ENCODE results near the gene PSMD13.
"Not testable (repeated sequence)": the region's sequence is repeated elsewhere in the genome, so short reads cannot be mapped to it uniquely, and the experiment has no call there.

PSMD13 gene

DNA sequence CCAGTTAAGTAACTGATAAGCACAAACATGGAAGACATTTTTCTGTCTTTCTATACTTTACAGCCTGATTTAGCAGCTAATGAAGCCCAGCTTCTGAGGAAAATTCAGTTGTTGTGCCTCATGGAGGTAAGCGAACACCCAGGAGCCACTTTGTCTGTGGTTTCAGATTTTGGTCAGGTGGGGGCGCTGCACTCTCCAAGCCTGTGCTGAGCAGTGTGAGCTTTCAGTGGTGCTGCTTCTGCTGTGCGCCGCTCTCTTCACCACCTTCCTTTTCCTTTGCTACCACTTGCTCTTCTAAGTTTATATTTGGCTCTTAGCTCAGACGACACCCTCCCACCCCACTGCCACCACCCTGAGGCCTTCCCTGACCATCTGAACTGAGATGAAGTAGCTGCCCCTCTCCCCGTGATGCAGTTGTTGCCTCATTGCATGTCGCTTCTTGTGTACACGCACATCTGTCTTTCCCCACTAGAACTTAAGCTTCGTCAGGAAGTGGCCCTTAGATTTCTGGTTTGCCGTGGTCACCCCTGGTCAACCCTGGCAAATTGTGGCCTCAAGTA, 14.0 kb downstream of the PSMD13 start:
- DNase-seq (ENCODE audit: low spot score), result no peak

DNA sequence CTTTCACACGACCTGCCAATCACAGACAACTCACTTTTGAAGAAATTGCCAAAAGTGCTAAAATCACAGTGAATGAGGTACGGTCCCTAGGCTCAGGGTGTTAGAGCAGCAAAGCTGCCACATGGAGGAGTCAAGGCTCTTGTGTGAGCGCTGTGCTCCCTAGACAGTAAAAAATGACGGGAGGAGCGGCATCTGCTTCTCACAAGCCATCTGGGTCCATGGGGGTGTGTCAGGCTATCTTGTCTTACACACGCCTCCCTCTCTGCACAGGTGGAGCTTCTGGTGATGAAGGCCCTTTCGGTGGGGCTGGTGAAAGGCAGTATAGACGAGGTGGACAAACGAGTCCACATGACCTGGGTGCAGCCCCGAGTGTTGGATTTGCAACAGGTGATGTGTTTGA, 14.8 kb downstream of the PSMD13 start:
- no peak for DNase-seq (ENCODE audit: low spot score)

DNA sequence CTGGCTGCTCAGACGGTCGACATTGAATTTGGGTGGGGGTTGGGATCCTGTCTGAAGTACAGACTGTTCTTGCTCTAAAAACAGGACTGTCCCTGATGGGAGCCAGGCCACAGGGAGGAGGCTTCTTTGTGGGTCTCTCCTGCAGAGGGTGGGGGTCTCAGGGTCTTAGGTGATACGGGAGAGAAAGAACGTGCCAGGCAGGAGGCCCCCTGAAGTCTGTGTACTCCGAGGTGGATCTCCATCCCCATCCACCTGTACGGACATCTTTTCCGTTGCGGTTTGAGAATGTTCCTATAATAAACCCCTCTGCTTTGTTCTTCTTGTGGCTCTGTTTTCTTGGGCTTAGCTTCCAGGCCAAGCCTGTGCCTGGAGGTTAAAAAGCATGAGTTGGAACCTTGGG, 15.9 kb downstream of the PSMD13 start:
- DNase-seq (ENCODE audit: low spot score), result no peak

DNA sequence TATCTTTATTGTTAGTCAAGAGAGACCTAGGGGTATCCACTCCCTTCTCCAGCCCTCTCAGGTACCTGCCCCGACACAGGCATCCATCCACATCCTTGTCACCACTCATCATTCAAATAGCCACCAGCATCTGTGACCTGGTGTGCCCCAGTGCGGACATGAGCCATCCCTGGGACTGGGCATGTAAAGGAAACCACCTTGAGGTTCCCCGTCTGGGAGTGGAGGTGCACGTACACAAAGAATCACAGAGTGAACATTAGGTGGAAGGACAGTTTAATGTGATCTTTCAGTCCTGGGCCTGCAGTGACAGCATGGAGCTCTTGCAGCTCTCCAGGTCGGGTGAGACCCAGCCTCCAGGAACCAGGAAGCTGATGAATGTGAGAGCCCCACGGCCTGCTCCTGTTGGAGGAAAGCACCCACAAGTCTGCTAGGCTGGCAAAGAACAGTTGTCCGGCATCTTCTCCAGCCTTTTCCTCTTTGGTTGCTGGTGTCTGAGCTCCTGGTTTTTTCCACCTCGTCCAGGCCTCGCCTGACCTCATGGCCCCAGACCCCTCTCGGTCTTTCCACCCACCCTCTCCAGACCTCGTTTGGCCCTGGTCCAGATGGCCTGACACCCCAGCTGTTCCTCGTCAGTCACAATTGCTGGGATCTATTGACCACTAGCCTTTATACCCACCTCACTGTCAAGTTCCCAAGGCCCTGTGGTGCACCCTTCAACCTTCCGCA, 16.5 kb downstream of the PSMD13 start:
- DNase-seq (ENCODE audit: low spot score), result no peak

DNA sequence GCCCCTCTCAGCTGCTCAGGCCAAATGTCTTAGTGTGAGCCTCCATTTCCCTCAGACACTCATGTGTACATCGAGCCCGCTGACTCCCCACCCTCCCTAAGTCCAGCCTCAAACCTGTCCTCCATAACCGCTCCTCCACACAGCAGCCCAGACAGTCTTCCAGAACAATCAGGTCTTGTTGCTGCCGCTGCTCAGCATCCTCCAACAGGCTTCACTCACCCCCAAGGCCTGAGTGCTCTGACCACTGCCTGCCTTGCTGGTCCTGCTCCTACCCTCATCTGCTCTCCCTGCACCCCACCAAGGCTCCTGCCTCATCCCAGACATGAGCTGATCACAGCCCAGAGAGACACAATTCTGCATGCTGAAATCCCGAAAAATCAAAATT, 17.1 kb downstream of the PSMD13 start:
- no peak for DNase-seq (ENCODE audit: low spot score)

DNA sequence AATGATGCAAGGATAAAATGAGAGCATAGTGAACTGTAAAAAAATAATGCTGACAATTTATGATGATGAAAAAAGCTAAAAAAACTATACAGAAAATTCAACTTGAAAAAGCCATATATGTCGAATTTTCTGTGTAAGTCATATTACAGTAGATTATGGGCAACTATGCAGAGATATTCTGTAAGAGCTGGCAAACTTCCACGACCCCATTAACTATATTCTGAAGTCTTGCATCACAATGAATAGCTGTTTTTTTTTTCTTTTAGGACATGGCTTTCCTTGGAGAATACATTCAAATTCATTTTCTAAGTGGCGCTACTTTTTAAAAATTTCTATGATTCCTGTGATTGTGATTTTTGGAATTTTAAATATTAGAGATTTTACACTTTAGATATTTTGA, 18.4 kb downstream of the PSMD13 start:
- DNase-seq (ENCODE audit: low spot score), result no peak

DNA sequence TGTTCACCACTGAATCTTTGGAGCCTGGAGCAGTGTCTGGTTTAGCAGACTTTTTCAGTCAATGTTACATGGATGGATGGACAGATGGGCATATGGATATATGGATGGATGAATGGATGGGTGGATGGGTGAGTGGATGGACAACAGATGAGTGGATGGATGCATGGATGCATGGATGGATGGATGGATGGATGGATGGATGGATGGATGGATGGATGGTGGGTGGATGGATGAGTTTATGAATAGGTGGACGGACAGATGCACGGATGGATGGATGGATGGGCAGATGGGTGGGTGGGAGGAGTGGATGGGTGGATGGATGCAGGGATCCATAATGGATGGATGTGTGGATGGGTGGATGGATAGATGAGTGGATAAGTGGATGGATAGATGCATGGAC, 19.0 kb downstream of the PSMD13 start:
- no peak for DNase-seq (ENCODE audit: low spot score)

DNA sequence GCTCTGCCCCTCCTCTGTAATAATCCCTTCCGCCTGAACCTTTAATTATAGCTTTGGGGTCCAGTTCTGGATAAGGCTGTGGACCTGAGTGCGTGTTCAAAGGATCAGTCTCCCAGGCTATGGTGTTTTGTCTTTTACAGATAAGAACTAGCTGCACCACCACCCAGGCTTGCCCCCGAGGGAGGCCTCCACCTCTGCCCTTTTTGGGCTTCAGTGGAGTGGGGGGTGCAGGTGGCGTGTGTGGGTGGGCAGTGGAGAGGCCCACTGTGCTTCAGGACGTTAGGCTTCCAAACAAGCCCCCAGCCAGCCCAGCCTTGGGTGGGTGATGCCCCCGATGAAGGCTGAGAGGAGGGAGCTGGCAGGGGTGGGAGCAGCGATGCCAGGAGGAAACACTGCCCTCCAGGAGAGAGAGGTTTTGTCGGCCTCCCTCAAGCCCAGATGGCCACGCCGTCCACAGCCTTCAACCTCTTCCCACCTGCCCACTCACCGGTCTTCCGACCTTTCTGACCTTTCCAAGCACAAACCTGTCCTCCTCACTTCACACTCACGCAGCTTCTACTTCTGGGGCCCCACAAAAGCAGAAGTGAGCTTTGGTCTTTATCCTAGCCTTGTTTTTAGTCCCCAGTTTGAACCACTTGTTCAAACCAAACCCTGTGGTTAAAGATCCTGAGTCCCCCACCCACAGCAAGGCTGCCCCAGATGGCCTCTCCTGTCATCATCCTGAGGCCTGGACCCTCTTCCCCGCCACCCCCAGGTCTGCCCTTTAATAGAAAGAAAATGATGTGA, 20.4 kb downstream of the PSMD13 start:
- DNase-seq (ENCODE audit: low spot score), result no peak

DNA sequence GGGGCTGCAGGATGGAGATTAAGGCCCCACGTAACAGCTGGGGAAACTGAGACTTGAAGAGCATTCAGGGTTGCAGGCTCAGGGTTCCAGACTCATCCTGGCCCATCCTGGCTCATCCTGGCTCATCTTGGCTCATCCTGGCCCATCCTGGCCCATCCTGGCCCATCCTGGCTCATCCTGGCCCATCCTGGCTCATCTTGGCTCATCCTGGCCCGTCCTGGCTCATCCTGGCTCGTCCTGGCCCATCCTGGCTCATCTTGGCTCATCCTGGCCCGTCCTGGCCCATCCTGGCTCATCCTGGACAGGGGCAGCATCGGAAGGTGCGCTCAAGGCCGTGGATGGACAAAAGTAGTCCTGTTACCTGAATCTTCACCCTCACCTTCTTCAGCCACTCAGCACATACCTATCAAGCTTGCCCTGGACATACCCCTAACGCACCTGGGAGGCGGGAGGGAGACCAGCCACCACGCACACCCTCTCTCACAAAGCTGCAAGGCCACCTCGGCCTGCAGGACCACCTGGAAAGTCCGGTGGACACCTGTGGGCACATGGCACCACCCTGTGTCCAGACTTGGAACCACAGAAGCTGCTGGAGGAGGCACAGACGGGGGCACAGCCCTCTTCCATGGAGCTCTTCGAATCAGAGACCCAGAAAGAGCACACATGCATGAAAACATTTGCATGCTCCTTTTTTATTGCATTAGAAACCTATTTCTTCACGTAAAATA, 21.2 kb downstream of the PSMD13 start:
- DNase-seq (ENCODE audit: low spot score), result no peak

DNA sequence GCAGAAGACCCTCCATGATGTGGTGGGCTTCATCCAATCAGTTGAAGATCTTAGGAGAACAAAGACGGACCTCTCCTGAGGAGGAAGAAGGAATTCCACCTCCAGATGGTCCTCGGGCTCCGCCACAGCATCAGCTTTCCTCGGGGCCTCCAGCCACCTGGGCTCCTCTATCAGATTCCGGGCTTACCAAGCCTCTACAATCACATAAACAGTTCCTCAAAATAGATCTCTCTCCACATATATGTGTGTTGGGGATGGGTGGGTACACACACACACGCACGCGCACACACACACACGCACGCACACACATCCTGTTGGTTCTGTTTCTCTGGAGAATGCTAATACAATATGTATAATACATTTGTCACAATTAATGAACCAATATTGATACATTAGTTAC, 22.6 kb downstream of the PSMD13 start:
- DNase-seq (ENCODE audit: low spot score), result no peak

DNA sequence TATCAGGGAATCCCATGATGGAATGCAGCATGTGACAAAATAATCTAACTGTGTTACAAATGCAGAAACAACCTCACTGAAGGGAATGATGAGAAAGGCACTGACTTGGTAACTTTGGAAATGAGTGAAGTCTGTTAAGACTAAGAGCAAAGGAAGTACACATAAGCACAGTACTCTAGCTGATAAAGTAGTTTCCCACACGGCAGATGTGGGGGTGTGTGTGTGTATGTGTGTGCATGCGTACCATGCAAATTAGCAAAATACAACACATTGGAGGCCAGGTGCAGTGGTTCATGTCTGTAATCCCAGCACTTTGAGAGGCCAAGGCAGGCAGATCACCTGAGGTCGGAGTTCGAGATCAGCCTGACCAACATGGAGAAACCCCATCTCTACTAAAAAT, 24.8 kb downstream of the PSMD13 start:
- no peak for DNase-seq (ENCODE audit: low spot score)

DNA sequence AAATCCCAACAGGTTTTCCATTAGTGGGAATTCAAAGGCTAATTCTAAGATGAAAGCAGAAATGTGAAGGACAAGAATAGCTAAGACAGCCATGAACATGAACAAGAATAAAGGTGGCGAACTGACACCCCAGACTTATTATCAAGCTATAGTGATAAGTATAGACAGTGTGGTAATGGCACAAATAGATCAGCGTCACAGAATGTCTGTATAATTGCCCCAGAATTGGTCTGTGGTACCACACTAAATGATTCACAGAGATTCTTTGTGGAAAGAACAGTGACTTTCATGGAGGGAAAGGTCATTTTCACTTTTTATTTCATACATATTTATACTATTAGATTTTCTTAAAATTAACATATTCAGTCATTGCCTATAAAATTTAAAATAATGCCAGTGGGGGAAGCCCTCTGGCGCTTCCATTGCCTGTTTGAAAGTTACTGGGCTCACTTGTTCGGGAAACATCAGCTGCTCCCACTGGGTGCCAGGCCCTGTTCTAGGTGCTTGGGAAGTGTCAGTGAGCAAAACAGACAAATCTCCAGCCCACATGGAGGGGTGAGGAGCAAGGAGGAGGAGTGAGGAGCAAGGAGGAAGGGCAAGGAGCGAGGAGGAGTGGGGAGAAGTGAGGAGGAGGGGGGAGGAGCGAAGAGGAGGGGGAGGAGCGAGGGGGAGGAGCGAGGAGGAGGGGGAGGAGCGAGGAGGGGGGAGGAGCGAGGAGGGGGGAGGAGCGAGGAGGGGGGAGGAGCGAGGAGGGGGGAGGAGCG, 30.1 kb downstream of the PSMD13 start:
- DNase-seq (ENCODE audit: low spot score), result no peak

DNA sequence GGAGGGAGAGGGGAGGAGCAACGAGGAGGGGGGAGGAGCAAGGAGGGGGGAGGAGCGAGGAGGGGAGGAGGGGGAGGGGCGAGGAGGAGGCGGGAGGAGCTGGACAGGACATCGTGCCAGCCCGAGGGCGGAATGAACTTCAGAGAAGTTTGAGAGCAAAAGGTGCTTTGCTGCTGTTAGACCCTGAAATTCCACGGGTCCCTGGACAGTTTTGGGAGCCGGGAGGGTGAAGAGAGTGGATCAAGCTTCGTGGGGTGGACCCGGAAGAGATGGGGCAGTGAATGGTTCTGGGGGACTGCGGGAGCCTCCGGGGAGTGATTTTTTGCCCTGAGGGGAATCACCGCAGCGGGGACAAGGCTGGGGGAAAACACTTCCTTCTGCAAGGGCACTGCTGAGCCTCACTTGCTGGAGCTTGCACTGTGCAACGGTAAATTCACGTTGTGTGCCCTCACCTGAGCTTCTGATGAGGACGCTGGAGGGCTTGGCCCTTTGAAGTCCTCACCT, 30.8 kb downstream of the PSMD13 start:
- no peak for DNase-seq (ENCODE audit: low spot score)

DNA sequence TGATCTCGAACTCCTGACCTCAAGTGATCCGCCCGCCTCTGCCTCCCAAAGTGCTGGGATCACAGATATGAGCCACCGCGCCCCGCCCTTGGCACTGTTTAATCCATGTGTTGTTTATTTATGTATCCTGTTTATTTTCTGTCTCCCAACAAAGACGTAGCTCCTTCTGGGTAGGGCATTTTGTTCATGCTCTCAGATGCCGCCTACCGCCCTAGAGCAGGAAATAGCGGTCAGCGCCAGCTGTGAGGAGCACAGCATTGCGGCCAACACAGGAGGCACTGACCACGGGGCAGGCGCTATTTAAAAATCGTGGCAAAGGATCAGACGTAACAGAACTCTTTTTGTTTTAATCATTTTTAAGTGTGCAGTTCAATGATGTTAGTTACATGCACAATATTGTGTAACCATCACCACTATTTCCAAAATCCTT, 32.0 kb downstream of the PSMD13 start:
- not testable (repeated sequence) for DNase-seq (ENCODE audit: low spot score)

DNA sequence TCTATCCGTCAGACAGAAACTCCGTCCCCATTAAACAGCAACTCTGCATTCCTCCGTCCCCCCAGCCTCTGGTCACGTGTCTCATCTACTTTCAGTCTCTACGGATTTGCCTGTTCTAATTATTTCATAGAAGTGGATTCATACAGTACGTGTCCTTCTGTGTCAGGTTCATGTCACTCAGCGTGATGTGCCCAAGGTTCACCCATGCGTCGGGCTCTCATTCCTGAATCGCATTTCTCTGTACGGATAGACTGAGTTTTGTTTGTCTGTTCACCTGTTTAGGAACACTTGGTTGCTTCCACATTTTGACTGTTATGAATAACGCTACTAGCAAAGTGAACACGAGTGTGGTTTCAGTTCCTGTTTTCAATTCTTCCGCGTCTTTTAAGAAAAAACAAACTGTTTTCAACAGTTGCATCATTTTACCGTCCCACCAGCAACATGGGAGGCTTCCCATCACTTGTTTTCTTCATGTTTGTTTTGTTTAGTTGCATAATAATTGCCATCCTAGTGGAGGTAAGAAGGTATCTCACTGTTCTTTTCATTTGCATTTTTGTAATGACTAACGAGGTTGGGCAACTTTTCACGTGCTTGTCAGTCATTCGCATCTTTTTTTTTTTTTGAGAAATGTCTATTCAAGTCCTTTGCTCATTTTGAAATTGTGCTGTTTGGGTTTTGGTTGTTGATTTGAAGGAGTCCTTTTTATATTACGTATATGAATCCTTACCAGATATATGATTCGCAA, 32.5 kb downstream of the PSMD13 start:
- no peak for DNase-seq (ENCODE audit: low spot score)

DNA sequence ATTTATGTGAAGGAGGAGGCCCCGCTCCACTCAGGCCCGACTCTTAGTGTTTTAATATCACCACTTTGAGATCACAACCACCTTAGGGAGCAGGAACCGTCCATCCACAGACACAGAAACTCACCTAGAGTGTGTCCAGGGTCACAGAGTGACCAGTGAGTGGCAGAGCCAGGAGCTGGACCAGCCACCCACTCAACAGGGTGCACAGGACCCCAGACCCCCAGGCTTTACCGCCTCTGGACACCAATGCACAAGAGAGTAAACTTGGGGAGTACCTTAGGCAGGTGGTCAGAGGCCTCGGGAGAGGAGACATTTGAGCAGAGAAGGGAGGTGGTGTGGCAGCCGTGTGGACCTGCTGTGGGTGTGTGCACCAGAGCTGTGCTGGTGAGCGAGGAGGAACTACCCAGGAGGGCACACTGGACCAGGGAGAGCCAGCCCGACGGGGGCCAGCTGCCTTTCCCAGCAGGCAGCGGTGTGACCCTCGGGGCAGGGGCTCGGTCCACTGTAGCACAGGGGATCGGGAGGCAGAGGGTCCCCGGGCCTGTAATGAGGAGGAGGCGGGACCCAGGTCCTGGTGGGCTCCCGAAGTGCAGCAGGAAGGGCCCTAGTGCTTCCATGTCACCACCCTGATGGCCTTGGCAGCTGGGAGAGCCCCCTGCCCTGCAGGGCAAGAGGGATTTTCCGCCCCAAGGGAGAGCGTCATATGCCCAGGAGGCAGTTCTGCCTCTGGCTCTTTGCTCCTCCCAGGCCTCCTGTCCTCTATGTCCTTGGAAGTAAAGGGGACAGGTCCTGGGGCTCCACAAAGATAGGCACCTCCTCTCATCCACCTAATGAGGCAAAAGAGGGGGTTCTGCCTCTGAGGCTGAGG, 33.9 kb downstream of the PSMD13 start:
- no peak for DNase-seq (ENCODE audit: low spot score)

DNA sequence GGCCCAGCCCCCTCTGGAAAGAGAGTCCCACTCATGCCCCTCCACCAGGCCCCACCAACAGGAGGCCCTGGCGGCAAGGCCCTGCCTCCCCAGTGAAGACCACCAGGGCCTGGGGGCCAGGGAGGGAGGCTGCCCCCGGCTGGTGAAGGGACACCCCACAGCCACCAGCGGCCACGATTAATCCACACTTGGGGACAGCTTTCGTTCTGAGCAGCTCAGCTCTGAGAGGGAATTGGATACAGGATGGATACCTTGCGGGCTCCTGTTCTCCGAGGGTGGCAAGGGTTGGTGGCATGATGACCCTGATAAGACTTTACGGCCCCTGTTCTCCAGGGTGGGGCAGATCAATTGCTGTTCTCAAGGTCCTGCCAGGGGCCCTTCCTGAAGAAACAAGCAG, 34.5 kb downstream of the PSMD13 start:
- no peak for DNase-seq (ENCODE audit: low spot score)

DNA sequence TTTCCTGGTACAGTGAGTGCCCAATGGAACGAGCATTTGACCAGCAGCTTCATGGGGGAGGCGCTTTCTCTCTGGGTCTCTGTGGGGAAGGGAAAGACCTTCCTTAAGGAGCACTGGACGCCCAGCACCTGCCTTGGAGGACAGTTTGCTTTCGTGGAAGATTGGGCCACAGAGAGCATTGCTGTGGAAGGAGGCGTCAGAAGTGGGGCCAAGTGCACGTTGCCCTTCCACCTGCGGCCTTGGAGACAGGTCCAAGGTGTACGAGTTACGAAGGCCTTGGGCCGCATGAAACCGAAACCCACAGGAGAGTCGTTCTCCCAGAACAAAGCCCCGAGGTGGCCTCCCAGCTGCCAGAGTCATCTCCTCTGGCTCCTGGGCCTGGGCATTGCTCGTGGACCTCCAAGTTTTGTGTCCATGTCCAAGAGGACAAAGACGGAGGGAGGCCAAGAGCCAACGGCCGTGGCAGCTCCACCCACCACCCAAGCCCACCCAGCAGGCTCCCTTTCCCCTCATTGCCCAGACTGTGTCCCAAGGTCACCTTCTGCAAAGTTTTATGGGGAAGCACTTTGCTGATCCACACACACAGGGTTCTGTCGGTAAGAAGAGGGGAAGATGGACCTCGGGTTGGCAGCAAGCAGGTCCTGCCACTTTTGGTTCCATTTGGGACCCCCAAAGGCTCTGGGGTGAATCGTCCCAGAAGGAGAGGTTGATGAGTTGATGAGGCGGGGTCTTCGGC, 35.6 kb downstream of the PSMD13 start:
- no peak for DNase-seq (ENCODE audit: low spot score)

DNA sequence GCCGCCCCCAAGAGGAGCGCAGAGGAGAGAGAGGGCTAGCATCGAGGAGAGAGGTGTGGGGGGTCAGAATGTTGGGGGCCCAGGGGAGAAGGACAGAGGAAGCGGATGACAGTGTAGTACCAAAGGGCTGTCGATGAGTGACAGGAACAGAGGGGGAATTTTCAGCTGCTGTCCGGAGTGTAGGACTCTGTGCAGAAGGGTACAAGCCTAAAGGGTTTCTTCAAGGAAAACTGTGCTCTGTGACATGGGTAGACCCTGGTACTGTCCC, 36.1 kb downstream of the PSMD13 start:
- no peak for DNase-seq (ENCODE audit: low spot score)

DNA sequence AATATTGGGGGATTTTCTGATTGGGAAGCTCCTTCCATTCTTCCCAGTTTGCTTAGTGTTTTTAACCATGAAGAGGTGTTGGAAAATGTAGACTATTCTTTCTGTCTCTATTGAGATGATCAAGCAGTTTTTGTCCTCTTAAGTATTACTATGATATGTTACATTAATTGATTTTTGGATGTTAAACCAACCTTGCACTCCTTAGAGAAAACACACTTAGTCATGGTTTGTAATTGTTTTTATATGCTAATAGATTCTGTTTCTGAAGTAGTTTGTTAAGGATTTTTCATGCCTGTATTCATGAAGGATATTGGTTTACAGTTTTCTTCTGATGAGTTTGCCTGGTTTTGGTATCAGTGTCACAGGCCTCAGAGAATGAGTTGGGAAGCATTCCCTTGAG, 39.4 kb downstream of the PSMD13 start:
- no peak for DNase-seq (ENCODE audit: low spot score)

Measured in HuH-7.5 (cell line).